ENCODE results near the gene LRWD1.

DNA sequence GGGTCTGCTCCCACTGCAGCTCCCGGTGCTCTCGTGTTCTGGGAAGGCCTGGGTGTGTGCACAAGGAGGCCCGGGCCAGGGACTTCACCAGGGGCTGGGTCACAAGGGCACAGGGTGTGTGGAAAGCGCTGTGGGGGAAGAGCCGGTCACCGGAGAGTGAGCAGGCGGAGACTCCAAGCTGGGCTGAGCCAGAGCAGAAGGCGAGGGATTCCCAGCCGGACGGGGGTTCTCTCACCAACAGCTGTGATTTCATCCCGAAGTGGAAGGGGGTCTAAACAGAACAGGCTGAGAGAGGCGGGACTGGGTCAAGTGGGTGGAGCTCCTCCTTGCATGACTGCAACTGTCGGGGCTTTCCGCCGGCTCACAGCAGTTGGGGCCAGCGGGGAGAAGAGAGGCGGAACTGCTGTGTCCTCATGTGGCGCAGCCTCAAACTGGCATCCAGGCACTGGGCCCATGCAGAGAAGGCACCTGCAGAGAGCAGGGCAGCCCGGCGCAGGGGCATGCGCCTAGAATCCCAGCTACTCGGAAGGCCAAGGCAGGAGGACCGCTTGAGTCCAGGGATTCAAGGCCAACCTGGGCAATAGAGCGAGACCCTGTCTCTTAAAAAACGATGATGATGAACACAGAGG, 39.0 kb upstream of the LRWD1 start:
- TF ChIP-seq EZH2 (IDR thresholded peaks at IDR 0.05; ENCODE audit: low read length, missing control alignments): no peak
- TF ChIP-seq, protein P1, sequence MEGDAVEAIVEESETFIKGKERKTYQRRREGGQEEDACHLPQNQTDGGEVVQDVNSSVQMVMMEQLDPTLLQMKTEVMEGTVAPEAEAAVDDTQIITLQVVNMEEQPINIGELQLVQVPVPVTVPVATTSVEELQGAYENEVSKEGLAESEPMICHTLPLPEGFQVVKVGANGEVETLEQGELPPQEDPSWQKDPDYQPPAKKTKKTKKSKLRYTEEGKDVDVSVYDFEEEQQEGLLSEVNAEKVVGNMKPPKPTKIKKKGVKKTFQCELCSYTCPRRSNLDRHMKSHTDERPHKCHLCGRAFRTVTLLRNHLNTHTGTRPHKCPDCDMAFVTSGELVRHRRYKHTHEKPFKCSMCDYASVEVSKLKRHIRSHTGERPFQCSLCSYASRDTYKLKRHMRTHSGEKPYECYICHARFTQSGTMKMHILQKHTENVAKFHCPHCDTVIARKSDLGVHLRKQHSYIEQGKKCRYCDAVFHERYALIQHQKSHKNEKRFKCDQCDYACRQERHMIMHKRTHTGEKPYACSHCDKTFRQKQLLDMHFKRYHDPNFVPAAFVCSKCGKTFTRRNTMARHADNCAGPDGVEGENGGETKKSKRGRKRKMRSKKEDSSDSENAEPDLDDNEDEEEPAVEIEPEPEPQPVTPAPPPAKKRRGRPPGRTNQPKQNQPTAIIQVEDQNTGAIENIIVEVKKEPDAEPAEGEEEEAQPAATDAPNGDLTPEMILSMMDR (conservative IDR thresholded peaks at IDR 0.05 in 1 of 2, IDR thresholded peaks at IDR 0.05 in 1 of 2; ENCODE audit: low read depth in 1 of 2, low read length in 2 of 2): no peak
